H1 (cell line): ENCODE measurements around the gene ANKRD2. TPM values are rescaled to one million over a fixed set of nuclear protein-coding genes. Genes with fewer than 3 reads are reported as not detected.

Experiments
- CTCF ChIA-PET: fragments of 300-600 bp; sonication (Branson Sonifier 250); formaldehyde crosslinking; loops from one replicate; lab custom pipeline; 2021; ENCODE audit not compliant: partially characterized antibody; lab: Charles Lee
- POLR2A ChIA-PET: fragments of 300-600 bp; sonication (Branson Sonifier 250); formaldehyde crosslinking; loops from one replicate; lab custom pipeline; 2021; ENCODE audit warnings: inconsistent platforms; ENCODE audit not compliant: partially characterized antibody; lab: Charles Lee
- DNase-seq, 2 experiments: peaks; one replicate each; pipeline versions ENCODE4 v3.0.0 to v3.0.0-alpha.2; 2010 to 2022; ENCODE audit warnings: low spot score in 2 of 2, low read depth in 1 of 2, mixed read lengths in 1 of 2
- FAIRE-seq: peaks from 2 replicates; lab custom pipeline; 2011; peaks lifted over from hg19 to GRCh38; lab: Jason Lieb, UNC
- H2AFZ ChIP-seq: 2 replicates; pipeline ENCODE4 v1.8.1; 2012; ENCODE audit warnings: low read length, inconsistent platforms
- H2AK5ac ChIP-seq: 2 replicates; pipeline ENCODE4 v1.6.1; 2013; ENCODE audit warnings: low read depth, low read length
- H2BK120ac ChIP-seq: replicated peaks from 2 replicates; pipeline ENCODE3; 2013; ENCODE audit warnings: low read depth, low read length, inconsistent platforms
- H2BK12ac ChIP-seq: 2 replicates; pipeline ENCODE4 v1.6.1; 2013; ENCODE audit warnings: low read depth, low read length
- H2BK15ac ChIP-seq: 2 replicates; pipeline ENCODE4 v1.6.1; 2013; ENCODE audit warnings: low read length
- H2BK20ac ChIP-seq: 2 replicates; pipeline ENCODE4 v1.6.1; 2013; ENCODE audit warnings: low read length
- H2BK5ac ChIP-seq: 2 replicates; pipeline ENCODE4 v1.6.1; 2013; ENCODE audit warnings: low read depth, low read length
- H3K14ac ChIP-seq: 2 replicates; pipeline ENCODE4 v1.6.1; 2013; ENCODE audit warnings: inconsistent platforms; ENCODE audit not compliant: insufficient read length
- H3K18ac ChIP-seq: 2 replicates; pipeline ENCODE4 v1.6.1; 2013; ENCODE audit warnings: low read length; ENCODE audit errors: extremely low read depth
- H3K23ac ChIP-seq: 2 replicates; pipeline ENCODE4 v1.6.1; 2013; ENCODE audit warnings: inconsistent platforms; ENCODE audit not compliant: insufficient read length
- H3K23me2 ChIP-seq: 2 replicates; pipeline ENCODE4 v1.6.1; 2013; ENCODE audit warnings: low read depth, low read length
- H3K27ac ChIP-seq: 2 replicates; pipeline ENCODE4 v1.6.1; 2011; ENCODE audit warnings: low read depth, low read length, inconsistent platforms
- H3K27me3 ChIP-seq, 4 experiments: replicated peaks in 1 of 4; 1 replicate in 1 of 4; 2 replicates in 3 of 4; pipeline versions ENCODE4 v1.6.1 to v1.8.1; 2011 to 2013; ENCODE audit warnings: low read length in 3 of 4, mild to moderate bottlenecking in 3 of 4, inconsistent platforms in 2 of 4, mixed read lengths in 2 of 4, moderate library complexity in 1 of 4; ENCODE audit not compliant: control insufficient read depth in 3 of 4, insufficient read depth in 3 of 4; ENCODE audit errors: extremely low read depth in 1 of 4
- H3K36me3 ChIP-seq, 4 experiments: 2 replicates each; pipeline versions ENCODE4 v1.6.1 to v1.8.1; 2011 to 2013; ENCODE audit warnings: mild to moderate bottlenecking in 4 of 4, low read length in 3 of 4, moderate library complexity in 2 of 4, control low read depth in 1 of 4, inconsistent platforms in 1 of 4; ENCODE audit not compliant: insufficient read depth in 4 of 4, control insufficient read depth in 2 of 4
- H3K4ac ChIP-seq: replicated peaks from 2 replicates; pipeline ENCODE3; 2013; ENCODE audit warnings: low read length, low read depth, mixed read lengths, inconsistent platforms; ENCODE audit not compliant: insufficient read length
- H3K4me1 ChIP-seq, 4 experiments: replicated peaks in 1 of 4; 1 replicate in 1 of 4; 2 replicates in 3 of 4; pipeline versions ENCODE4 v1.6.1 to v1.8.1; 2011 to 2013; ENCODE audit warnings: low read length in 3 of 4, inconsistent platforms in 2 of 4, mixed read lengths in 1 of 4; ENCODE audit not compliant: insufficient read depth in 4 of 4, control insufficient read depth in 3 of 4
- H3K4me2 ChIP-seq, 2 experiments: 2 replicates each; pipeline versions ENCODE4 v1.6.1 to v1.8.1; 2011 to 2013; ENCODE audit warnings: low read depth in 2 of 2, low read length in 2 of 2, control low read depth in 1 of 2, inconsistent platforms in 1 of 2, mild to moderate bottlenecking in 1 of 2; ENCODE audit not compliant: insufficient read depth in 1 of 2
- H3K4me3 ChIP-seq, 4 experiments: fragments of 200-600, 300-600 bp in 1 of 4; sonication (generic), shearing (Covaris generic), sonication (Bioruptor Twin) in 1 of 4; 2 replicates each; pipeline versions ENCODE4 v1.5.1 to v1.8.1; 2011 to 2016; ENCODE audit warnings: low read length in 4 of 4, low read depth in 3 of 4, control low read depth in 2 of 4, inconsistent platforms in 2 of 4, mild to moderate bottlenecking in 2 of 4, mixed read lengths in 1 of 4, moderate library complexity in 1 of 4; ENCODE audit not compliant: insufficient read depth in 2 of 4; ENCODE audit errors: extremely low read depth in 1 of 4
- H3K56ac ChIP-seq: replicated peaks from 2 replicates; pipeline ENCODE3; 2013; ENCODE audit warnings: low read depth, mild to moderate bottlenecking, mixed read lengths, low read length, inconsistent platforms; ENCODE audit not compliant: insufficient read length
- H3K79me1 ChIP-seq: 2 replicates; pipeline ENCODE4 v1.6.1; 2013; ENCODE audit warnings: low read depth, low read length, control low read depth
- H3K79me2 ChIP-seq, 2 experiments: 2 replicates each; pipeline versions ENCODE4 v1.6.1 to v1.8.1; 2012 to 2013; ENCODE audit warnings: low read length in 2 of 2, mild to moderate bottlenecking in 2 of 2, inconsistent platforms in 1 of 2; ENCODE audit not compliant: insufficient read depth in 2 of 2, control insufficient read depth in 1 of 2
- H3K9ac ChIP-seq, 4 experiments: replicated peaks in 1 of 4; 1 replicate in 1 of 4; 2 replicates in 3 of 4; pipeline versions ENCODE4 v1.6.1 to v1.8.1; 2011 to 2013; ENCODE audit warnings: low read depth in 3 of 4, low read length in 3 of 4, control low read depth in 2 of 4, mild to moderate bottlenecking in 2 of 4, moderate library complexity in 2 of 4, inconsistent platforms in 1 of 4; ENCODE audit errors: extremely low read depth in 1 of 4
- H3K9me3 ChIP-seq, 2 experiments: 2 replicates each; pipeline versions ENCODE4 v1.6.1 to v1.8.1; 2012 to 2013; ENCODE audit warnings: mild to moderate bottlenecking in 2 of 2, moderate library complexity in 2 of 2, control low read depth in 1 of 2, inconsistent platforms in 1 of 2, low read depth in 1 of 2, low read length in 1 of 2, mixed read lengths in 1 of 2; ENCODE audit not compliant: insufficient read depth in 2 of 2
- H4K20me1 ChIP-seq, 2 experiments: replicated peaks in 1 of 2; 2 replicates each; pipeline versions ENCODE3 to v1.8.1; 2011 to 2013; ENCODE audit warnings: inconsistent platforms in 2 of 2, low read length in 2 of 2, mild to moderate bottlenecking in 1 of 2; ENCODE audit not compliant: insufficient read depth in 2 of 2, control insufficient read depth in 1 of 2
- H4K5ac ChIP-seq: 2 replicates; pipeline ENCODE4 v1.6.1; 2013; ENCODE audit warnings: low read length, low read depth, mixed read lengths, inconsistent platforms; ENCODE audit not compliant: insufficient read length
- H4K8ac ChIP-seq: 2 replicates; pipeline ENCODE4 v1.8.0; 2013; ENCODE audit warnings: mild to moderate bottlenecking, moderate library complexity, low read length, inconsistent platforms; ENCODE audit not compliant: insufficient read depth; ENCODE audit errors: extremely low read depth
- H4K91ac ChIP-seq: replicated peaks from 2 replicates; pipeline ENCODE3; 2013; ENCODE audit warnings: low read length, mixed read lengths, inconsistent platforms; ENCODE audit not compliant: insufficient read length
- CBX8 ChIP-seq: fragments of 300-800, 300-1000 bp; sonication (generic); IDR thresholded peaks from 2 replicates; pipeline ENCODE4 v1.7.1; 2016; ENCODE audit warnings: low read depth, low read length, borderline replicate concordance
- GABPA ChIP-seq: IDR thresholded peaks from 2 replicates; pipeline ENCODE4 v1.6.1; 2011; ENCODE audit warnings: mild to moderate bottlenecking, low read length, moderate library complexity, borderline replicate concordance; ENCODE audit not compliant: insufficient read depth
- RAD21 ChIP-seq, 2 experiments: IDR thresholded peaks in 1 of 2; conservative IDR thresholded peaks in 1 of 2; 2 replicates each; pipeline ENCODE4 v1.6.1; 2011; ENCODE audit warnings: low read depth in 2 of 2, low read length in 2 of 2, improper control_type of control experiment in 1 of 2, inconsistent platforms in 1 of 2, mild to moderate bottlenecking in 1 of 2, moderate library complexity in 1 of 2
- RNF2 ChIP-seq: fragments of 200-900, 300-1000 bp; sonication (generic); IDR thresholded peaks from 2 replicates; pipeline ENCODE4 v1.7.1; 2016; ENCODE audit warnings: borderline replicate concordance, low read depth, mild to moderate bottlenecking, antibody characterized with exemption, low read length; ENCODE audit not compliant: poor library complexity, severe bottlenecking; ENCODE audit errors: missing control alignments
- TAF1 ChIP-seq: IDR thresholded peaks from 2 replicates; pipeline ENCODE4 v1.6.1; 2011; ENCODE audit warnings: mild to moderate bottlenecking, low read depth, low read length
- WGBS, 2 experiments: shearing (Covaris generic) in 1 of 2; methylation state at CpG; one replicate each; pipeline versions ENCODE4 v1.1.6 to v1.1.7; 2013 to 2015; ENCODE audit warnings: low lambda C conversion rate in 2 of 2, mixed read lengths in 2 of 2, inconsistent platforms in 1 of 2, low coverage in 1 of 2, missing lambda C conversion rate in 1 of 2; ENCODE audit not compliant: insufficient replicate concordance in 2 of 2, insufficient coverage in 1 of 2, insufficient read length in 1 of 2; ENCODE audit errors: extremely low coverage in 1 of 2, missing lambda C conversion rate in 1 of 2; 5-methylcytosine and 5-hydroxymethylcytosine counted together
- polyA plus RNA-seq, 7 experiments: library from polyadenylated mRNA; depleted of rRNA in 3 of 7; stranded (reverse) in 5 of 7; unstranded in 2 of 7; fragments of >200 nt in 5 of 7; fragments of 200-250 nt in 2 of 7; gene quantifications; 1 replicate in 5 of 7; 2 replicates in 1 of 7; 4 replicates in 1 of 7; pipeline versions ENCODE4 v1.2.1 to v1.2.3, GENCODE V29; 2011 to 2013; ENCODE audit warnings: missing spikeins in 2 of 7, mixed read lengths in 2 of 7
- total RNA-seq: library from RNA; stranded (reverse); fragmentation: NEBNext Ultra II Directional; extraction: Animal tissue kit (Norgen Biotek cat#: 25700); gene quantifications from 2 replicates; pipeline ENCODE4 v1.2.1, GENCODE V29; 2021
- TF ChIP-seq, protein P1 (sequence below), 3 experiments: IDR thresholded peaks; 1 replicate in 2 of 3; 2 replicates in 1 of 3; pipeline versions ENCODE4 v1.5.1 to v1.6.1; 2011; ENCODE audit warnings: low read length in 3 of 3, mild to moderate bottlenecking in 3 of 3, inconsistent platforms in 2 of 3, low read depth in 1 of 3, moderate library complexity in 1 of 3; ENCODE audit not compliant: insufficient read depth in 1 of 3; ENCODE audit errors: control extremely low read depth in 1 of 3

The ANKRD2 gene
- total and polyA plus RNA-seq, 2 of the 8 experiments (the other 6 are each of a cell fraction or from before 2014, with no cell fraction given): not detected

DNA sequence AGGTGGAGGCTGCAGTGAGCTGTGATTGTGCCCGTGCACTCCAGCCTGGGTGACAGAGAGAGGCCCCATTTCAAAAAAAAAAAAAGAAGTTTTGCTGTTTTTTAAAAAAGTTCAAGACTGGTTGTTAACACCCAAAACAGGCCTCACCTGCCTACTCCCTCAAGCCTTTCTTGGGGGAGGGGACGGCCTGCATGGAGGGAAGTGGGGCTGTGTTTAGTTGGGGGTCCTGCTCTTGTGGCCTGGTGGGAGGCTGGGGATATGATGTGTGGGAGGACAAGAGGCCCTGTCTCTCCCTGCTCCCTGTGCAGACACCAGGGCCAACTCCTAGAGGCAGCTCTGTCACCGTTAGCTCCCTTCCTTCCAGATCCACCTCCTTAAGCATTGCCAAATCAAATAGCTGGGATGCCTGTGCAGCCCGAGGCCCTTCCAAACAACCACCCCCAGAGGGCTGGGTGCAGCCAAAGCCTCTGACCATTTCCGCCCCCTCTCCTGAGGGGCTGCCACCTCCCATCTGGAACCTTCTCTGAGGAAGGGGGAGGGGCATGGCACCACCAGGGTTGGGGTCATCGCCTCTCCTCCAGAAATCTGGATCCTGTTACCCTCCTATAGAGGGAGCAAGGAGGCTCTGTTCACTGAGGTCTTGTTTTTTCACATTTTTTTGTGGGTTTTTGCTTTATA lies 32.9 kb upstream of the ANKRD2 start:
- CTCF ChIA-PET: interaction anchor here (0.8 to 14.7 kb wide), 24 partner anchors 13 to 192 kb away, joined by 3 to 388 read pairs (median 4); partner anchors contain the start of genes ANKRD2 and C10orf62
- POLR2A ChIA-PET: interaction anchor here (0.7 to 2.1 kb wide), 7 partner anchors 9 to 85 kb away, joined by 3 to 12 read pairs (median 4); no protein-coding TSS in a partner anchor
- Histone ChIP-seq H3K27me3 (no peaks in the 10 kb centered on the region), H2BK12ac (peak overlapping the region; percentile 75; the same call in 1 of the 2 replicates), H3K4me1 (peaks cover 0 to 21% (median 8%) of the 10 kb centered on the region in 4 experiments; a peak in 6 of 7 replicates), H2AK5ac (no peak overlapping the region), H4K8ac (no peak overlapping the region), H3K14ac (no peak overlapping the region), H3K18ac (no peak overlapping the region; the same call in 1 of the 2 replicates), H3K4me2 (no peak overlapping the region), H2BK20ac (peak overlapping the region; percentile 80; the same call in 1 of the 2 replicates), H3K27ac (no peak overlapping the region), H4K91ac (peak overlapping the region; percentile 52), H3K9ac (no peak overlapping the region), H3K4ac (no peak overlapping the region), H3K56ac (no peak overlapping the region), H3K23me2 (no peaks in the 10 kb centered on the region), H3K36me3 (no peaks in the 10 kb centered on the region), H2BK5ac (peak overlapping the region; percentile 47), H3K4me3 (no peak overlapping the region), H3K23ac (no peak overlapping the region), H4K5ac (no peak overlapping the region), H2AFZ (no peak overlapping the region), H3K79me2 (peaks cover 0 to 6% of the 10 kb centered on the region in 2 experiments; a peak in 1 of 4 replicates), H2BK15ac (no peak overlapping the region), H3K9me3 (no peaks in the 10 kb centered on the region), H4K20me1 (no peaks in the 10 kb centered on the region), H3K79me1 (peaks cover 2% of the 10 kb centered on the region; the same call in 1 of the 2 replicates), H2BK120ac (no peak overlapping the region)
- WGBS, 2 experiments: 59% methylated on average over 6 of the region's 6 CpGs; no CpG with 5 or more reads in 1 of the 2 experiments
- FAIRE-seq (no peak), DNase-seq (peak in 1 of 2 experiments; percentile 62)
- TF ChIP-seq RAD21 (IDR thresholded peaks at IDR 0.05 in 1 of 2, conservative IDR thresholded peaks at IDR 0.05 in 1 of 2; ENCODE audit: low read depth in 2 of 2, low read length in 2 of 2): peak in 1 of 2 experiments; percentile 24; a peak in 1 of 4 replicates
- TF ChIP-seq GABPA: no peak
- no peak for TF ChIP-seq CBX8
- TF ChIP-seq, protein P1, sequence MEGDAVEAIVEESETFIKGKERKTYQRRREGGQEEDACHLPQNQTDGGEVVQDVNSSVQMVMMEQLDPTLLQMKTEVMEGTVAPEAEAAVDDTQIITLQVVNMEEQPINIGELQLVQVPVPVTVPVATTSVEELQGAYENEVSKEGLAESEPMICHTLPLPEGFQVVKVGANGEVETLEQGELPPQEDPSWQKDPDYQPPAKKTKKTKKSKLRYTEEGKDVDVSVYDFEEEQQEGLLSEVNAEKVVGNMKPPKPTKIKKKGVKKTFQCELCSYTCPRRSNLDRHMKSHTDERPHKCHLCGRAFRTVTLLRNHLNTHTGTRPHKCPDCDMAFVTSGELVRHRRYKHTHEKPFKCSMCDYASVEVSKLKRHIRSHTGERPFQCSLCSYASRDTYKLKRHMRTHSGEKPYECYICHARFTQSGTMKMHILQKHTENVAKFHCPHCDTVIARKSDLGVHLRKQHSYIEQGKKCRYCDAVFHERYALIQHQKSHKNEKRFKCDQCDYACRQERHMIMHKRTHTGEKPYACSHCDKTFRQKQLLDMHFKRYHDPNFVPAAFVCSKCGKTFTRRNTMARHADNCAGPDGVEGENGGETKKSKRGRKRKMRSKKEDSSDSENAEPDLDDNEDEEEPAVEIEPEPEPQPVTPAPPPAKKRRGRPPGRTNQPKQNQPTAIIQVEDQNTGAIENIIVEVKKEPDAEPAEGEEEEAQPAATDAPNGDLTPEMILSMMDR (IDR thresholded peaks at IDR 0.05; ENCODE audit: control extremely low read depth in 1 of 3, insufficient read depth in 1 of 3, low read depth in 1 of 3, low read length in 3 of 3): peak; percentile 12 to 50 (median 27); a peak in 3 of 4 replicates
- no peak for TF ChIP-seq RNF2
- TF ChIP-seq TAF1: 0 out of 2 replicates have a peak, but pooled peaks have one; percentile 20
